Stimulated activated CD4-positive, alpha-beta T cell treated with anti-CD3 and anti-CD28 coated beads, Interleukin-4, amount 100 ng/mL, for 1 hour (primary cell): ENCODE results near the gene MMP17.
"Not testable (repeated sequence)": the region's sequence is repeated elsewhere in the genome, so short reads cannot be mapped to it uniquely, and the experiment has no call there.

Experiments
- DNase-seq: peaks from one replicate; pipeline ENCODE4 v3.0.0-alpha.2; 2020

The MMP17 gene

DNA sequence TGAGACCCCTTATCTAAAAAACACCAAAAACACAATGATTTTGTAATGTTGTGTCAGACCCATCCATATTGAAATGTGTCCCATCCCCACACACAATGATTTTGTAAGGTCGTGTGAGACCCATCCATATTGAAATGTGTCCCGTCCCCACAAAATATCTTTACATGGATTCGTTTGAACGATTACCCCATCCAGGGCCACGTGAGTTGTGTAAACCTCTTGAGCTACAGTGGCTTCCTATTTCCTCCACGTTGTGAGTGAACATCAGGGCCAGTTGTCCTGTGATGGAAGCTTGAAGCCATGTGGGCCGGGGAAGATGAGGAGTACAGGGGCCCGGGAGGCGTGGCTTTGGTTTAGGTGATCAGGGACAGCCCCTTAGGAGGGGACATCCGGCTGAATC lies 39.3 kb downstream of the MMP17 start:
- no peak for DNase-seq

- no peak for DNase-seq
These were observed 39.9 kb downstream of the MMP17 start for GRCh38 chr12:131867891-131868675.

- no peak for DNase-seq
These were observed 41.8 kb downstream of the MMP17 start for GRCh38 chr12:131869871-131870418.

- no peak for DNase-seq
These were observed 43.5 kb downstream of the MMP17 start for GRCh38 chr12:131871677-131872076.

DNA sequence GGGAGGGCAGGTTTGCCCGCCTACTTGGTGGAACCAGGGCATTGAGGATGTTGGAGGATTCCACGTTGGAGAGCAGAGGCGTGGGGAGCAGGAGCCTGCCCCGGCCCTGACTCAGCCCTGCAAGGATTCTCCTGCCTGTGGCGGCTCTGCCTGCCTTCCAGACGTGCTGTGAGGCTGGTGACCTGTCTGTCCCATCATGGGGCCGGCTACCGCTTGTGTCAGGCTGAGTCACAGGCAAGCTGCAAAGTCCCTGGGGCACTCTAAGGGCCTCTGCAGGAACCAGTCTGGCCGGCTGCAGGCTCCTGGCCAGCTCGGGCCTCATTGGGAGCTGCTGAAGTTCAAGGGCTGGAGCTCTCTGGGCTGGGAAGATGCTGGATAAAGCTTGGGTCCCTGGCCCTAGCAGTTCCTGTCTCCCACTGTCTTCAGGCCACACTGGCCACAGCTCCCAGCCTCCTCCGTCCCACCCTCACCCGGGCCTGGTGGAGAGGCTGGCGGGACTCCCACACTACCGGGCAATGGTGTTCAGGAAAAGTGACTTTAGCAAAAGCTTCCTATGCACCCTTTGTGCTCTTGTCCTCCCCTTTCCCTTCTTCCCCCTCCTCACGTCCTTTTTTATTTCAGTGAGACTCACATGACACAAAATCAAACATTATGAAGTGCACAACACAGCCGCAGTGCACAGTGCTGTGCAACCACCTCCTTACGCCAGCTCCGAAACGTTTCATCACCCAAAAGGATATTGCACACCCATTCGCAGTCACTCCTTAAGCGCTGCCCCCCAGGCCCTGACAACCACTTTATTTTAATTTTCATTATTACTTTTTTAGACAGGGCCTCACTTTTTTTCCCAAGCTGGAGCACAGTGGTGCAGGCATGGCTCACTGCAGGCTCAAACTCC lies 44.2 kb downstream of the MMP17 start:
- no peak for DNase-seq

- no peak for DNase-seq
These were observed 45.1 kb downstream of the MMP17 start for GRCh38 chr12:131873293-131873692.

DNA sequence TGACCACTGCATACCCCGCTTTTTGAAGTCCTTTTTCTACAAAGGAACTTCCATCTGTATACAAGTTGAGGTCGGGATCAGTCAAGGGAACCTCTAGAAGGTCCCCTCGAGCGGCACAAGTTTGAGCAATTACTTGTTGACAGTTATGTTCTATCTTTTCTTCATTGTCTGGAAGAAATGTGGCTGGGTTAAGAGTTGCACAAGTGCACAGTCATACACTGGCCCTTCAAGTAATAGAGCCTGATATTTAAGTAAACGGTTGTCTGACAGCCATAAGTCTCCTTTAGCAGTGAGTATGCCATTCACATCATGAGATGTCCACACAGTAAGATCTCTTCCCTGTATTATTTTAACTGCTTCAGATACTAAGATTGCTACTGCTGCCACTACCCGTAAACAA lies 46.8 kb downstream of the MMP17 start:
- not testable (repeated sequence) for DNase-seq

- not testable (repeated sequence) for DNase-seq
These were observed 49.0 kb downstream of the MMP17 start for GRCh38 chr12:131877216-131877615.

- DNase-seq: not testable (repeated sequence)
These were observed 50.2 kb downstream of the MMP17 start for GRCh38 chr12:131878436-131878835.

DNA sequence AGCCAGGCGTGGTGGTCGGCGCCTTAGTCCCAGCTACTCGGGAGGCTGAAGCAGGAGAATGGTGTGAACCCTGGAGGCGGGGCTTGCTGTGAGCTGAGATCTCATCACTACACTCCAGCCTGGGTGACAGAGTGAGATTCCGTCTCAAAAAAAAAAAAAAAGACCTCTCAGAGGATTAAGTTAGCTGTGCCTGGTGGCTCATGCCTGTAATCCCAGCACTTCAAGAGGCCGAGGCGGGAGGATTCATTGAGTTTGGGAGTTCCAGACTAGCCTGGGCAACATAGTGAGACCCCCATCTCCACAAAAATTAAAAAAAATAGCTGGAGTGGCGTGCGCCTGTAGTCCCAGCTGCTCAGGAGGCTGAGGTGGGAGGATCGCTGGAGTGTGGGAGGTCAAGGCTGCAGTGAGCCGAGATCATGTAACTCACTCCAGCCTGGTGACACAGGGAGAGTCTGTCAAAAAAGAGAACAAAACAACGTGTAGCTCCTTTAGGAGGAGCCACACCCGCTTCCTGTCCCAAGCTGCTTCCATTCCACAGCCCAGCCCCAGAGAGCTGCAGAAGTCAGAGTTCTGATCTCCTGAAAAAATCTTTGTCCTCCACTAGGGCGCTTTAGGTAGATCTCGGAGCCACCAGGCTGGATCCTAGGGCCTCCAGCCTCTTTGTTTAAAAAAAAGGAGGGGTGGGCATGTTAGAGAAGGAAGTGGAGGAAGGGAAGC lies 54.8 kb downstream of the MMP17 start:
- no peak for DNase-seq

DNA sequence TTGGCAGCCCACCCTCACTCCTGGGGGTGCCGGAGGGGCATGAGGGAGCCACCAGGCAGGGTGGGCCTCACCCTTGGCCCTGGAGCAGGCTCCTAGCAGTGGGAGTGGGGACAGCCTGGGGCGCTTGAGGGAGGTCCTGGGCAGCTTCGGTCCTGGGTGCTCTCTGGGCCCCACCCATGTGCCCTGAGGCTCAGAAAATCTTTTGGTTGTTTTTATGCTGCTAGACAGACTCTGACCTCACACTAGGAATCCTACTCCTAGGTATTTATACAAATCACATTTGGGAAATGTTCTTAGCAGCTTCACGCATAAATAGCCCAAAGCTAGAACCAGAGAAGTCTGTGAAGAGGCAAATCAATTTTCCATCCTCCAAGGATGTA lies 55.3 kb downstream of the MMP17 start:
- no peak for DNase-seq

- not testable (repeated sequence) for DNase-seq
These were observed 56.9 kb downstream of the MMP17 start for GRCh38 chr12:131885076-131885475.

GRCh38 chr12:131885543-131886057 lies 57.4 kb downstream of the MMP17 start:
- no peak for DNase-seq

GRCh38 chr12:131891722-131892121 lies 63.5 kb downstream of the MMP17 start:
- not testable (repeated sequence) for DNase-seq

GRCh38 chr12:131892711-131893604 lies 64.8 kb downstream of the MMP17 start:
- DNase-seq: no peak

DNA sequence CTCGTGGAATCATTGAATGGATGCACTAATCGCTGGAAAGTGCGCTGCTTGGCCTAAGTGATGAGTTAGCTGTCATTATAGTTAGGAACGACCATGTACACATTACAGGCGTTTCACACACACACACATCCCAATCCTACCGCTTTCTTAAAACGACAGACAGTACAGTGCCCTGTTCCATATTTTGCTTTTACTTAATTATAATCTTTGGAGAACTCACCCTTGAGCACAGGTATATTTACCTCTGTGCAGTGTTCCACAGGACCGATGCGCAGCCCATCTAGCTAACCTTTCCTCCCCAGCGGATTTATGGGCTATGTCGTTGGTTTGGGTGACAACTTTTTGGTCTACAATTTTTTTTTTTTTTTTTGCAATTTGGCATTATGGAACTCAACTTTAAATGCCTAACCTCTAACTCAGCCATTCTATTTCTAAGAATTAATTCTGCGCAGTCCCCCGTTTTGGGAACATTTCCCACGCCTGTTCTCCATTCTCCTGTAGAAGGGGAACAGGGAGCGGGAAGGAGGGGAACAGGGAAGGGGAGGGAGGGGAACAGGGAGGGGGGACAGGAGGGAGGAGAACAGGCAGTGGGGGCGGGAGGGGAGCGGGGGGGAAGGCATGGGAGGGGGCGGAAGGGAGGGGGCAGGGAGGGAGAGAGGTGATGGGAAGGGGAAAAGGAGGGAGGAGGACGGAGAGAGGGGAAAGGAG lies 65.6 kb downstream of the MMP17 start:
- DNase-seq: no peak

DNA sequence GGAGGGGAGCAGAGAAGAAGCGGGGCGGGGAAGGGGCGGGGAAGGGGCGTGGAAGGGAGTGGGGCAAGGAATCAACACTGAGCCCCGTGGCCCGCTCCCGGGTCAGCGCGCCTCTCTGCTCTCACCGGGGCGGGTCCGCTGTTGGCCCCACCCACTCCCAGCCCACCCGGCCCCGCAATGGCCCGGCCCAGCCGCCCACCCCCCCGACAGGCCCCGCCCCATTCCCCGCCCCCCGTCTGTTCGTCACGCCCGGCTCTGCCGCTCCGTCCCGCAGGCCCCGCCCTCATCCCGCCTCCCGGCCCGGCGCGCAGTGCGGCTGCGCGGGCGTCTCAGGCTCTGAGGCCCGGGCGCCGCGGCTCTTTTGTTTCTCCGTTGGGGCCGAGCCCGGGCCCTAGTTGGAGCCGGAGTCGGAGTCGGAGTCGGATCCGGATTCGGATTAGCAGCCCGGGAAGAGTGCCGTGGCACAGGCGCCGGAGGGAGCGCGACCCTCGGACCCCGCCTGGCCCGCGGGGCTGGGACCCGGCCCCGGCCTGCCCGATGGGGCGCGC lies 66.2 kb downstream of the MMP17 start, which contains the start of gene ULK1:
Gene ULK1, plus strand, starts transcription at position 310 of the 548 bp plus-strand sequence. CDS start 380 bp downstream, outside the sequence.
- DNase-seq: peak; percentile 94

GRCh38 chr12:131894981-131895639 lies 66.9 kb downstream of the MMP17 start:
- no peak for DNase-seq

DNA sequence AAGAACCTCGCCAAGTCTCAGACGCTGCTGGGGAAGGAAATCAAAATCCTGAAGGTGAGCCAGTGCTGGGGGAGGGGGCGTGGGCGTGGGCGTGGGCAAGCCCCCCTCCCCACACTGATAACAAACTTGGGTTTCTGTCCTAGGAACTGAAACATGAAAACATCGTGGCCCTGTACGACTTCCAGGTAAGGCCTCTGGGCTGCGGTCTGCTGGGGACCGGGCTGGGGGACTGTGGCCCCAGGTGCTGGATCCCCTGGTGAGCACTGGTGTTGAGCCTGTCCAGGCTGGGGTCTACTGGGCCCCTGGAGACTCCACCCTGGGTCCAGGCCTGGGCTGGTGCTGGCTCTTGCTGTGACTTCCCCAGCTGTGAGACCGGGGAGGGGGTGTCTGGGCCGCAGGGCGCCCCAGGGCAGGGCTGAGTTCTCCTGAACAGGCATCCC lies 67.5 kb downstream of the MMP17 start:
- DNase-seq: peak; percentile 31
